Mesendoderm (in vitro differentiated cells): ENCODE measurements around the gene RASA2.

Experiments
- DNase-seq: peaks from one replicate; pipeline ENCODE4 v3.0.0; 2013
- H2AK5ac ChIP-seq: 2 replicates; pipeline ENCODE4 v1.6.1; 2013; ENCODE audit warnings: low read length, inconsistent platforms
- H2BK120ac ChIP-seq: 2 replicates; pipeline ENCODE4 v1.6.1; 2013; ENCODE audit warnings: low read depth, mild to moderate bottlenecking, low read length, moderate library complexity, mixed read lengths
- H2BK15ac ChIP-seq: replicated peaks from 2 replicates; pipeline ENCODE4 v1.6.1; 2013; ENCODE audit warnings: low read depth, mild to moderate bottlenecking, moderate library complexity
- H2BK5ac ChIP-seq: 2 replicates; pipeline ENCODE4 v1.6.1; 2013; ENCODE audit warnings: low read length, inconsistent platforms
- H3K18ac ChIP-seq: 2 replicates; pipeline ENCODE4 v1.6.1; 2013; ENCODE audit warnings: mild to moderate bottlenecking, low read length, mixed read lengths
- H3K23ac ChIP-seq: one replicate; pipeline ENCODE4 v1.6.1; 2013; ENCODE audit warnings: low read length
- H3K27ac ChIP-seq: 2 replicates; pipeline ENCODE4 v1.5.1; 2013; ENCODE audit warnings: low read depth, mild to moderate bottlenecking, inconsistent platforms, low read length, moderate library complexity
- H3K27me3 ChIP-seq: 2 replicates; pipeline ENCODE4 v1.6.1; 2013; ENCODE audit warnings: low read length, control low read depth, mild to moderate bottlenecking, inconsistent platforms; ENCODE audit not compliant: insufficient read depth, poor library complexity
- H3K36me3 ChIP-seq: 2 replicates; pipeline ENCODE4 v1.6.1; 2013; ENCODE audit warnings: low read length, inconsistent platforms; ENCODE audit not compliant: control insufficient read depth, insufficient read depth
- H3K4ac ChIP-seq: one replicate; pipeline ENCODE4 v1.6.1; 2013; ENCODE audit warnings: low read depth, mild to moderate bottlenecking, low read length, moderate library complexity
- H3K4me1 ChIP-seq: 2 replicates; pipeline ENCODE4 v1.6.1; 2013; ENCODE audit warnings: low read depth, low read length, inconsistent platforms; ENCODE audit not compliant: control insufficient read depth
- H3K4me2 ChIP-seq: 2 replicates; pipeline ENCODE4 v1.6.1; 2013; ENCODE audit warnings: low read length
- H3K4me3 ChIP-seq: 2 replicates; pipeline ENCODE4 v1.5.1; 2013; ENCODE audit warnings: mild to moderate bottlenecking, low read length
- H3K56ac ChIP-seq: one replicate; pipeline ENCODE4 v1.6.1; 2013; ENCODE audit warnings: low read length
- H3K79me1 ChIP-seq: 2 replicates; pipeline ENCODE4 v1.6.1; 2013; ENCODE audit warnings: low read length, inconsistent platforms
- H3K79me2 ChIP-seq: 2 replicates; pipeline ENCODE4 v1.6.1; 2013; ENCODE audit warnings: mild to moderate bottlenecking, low read length; ENCODE audit not compliant: control insufficient read depth, insufficient read depth
- H3K9ac ChIP-seq: 2 replicates; pipeline ENCODE4 v1.6.1; 2013; ENCODE audit warnings: low read length, inconsistent platforms
- H4K5ac ChIP-seq: one replicate; pipeline ENCODE4 v1.6.1; 2013; ENCODE audit warnings: low read length
- H4K8ac ChIP-seq: one replicate; pipeline ENCODE4 v1.6.1; 2013; ENCODE audit warnings: low read depth, mild to moderate bottlenecking, control low read depth, low read length, moderate library complexity
- WGBS: extraction: QIAGEN DNeasy Blood & Tissue Kit; methylation state at CpG from one replicate; pipeline ENCODE4 v1.1.7; 2013; ENCODE audit warnings: low lambda C conversion rate, missing lambda C conversion rate; ENCODE audit not compliant: insufficient coverage; ENCODE audit errors: extremely low coverage; 5-methylcytosine and 5-hydroxymethylcytosine counted together

RASA2 gene

DNA sequence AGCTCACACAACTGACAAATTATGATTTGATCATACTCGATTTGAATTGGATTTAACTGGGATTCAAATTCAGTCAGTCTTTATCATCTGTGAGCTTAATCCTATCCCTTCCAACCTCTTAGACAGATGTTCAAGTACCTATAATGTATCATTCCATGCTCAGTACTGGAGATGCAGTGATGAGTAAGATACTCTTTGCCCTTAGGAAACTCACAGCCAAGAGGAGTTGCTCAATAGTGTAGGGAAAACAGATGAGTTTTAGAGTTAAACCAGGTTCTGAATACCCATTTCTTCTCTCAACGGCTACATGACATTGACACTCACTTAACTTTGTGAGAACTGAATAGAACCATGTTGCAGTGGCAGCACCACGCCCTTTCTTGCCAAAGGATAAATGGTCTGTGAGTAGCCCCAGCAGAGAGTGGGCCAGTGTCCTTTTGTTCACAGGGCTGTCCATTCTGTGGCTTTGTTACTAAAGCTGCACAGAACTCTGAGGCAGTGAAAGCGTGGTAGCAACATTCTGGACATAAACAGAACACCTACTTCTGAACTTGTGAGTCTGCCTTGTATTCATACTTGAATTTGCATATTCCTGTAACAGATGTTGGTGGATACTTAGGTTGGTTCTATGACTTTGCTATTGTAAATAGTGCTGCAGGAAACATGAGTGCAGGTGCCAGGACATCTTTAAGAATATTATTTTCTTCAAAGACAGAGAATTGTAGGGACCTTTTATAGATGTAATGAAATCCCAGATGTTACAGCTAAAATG, 91.6 kb downstream of the RASA2 start:
- Histone ChIP-seq H3K27me3 (no peaks in the 10 kb centered on the region), H3K79me1 (no peaks in the 10 kb centered on the region), H2AK5ac (no peak overlapping the region), H3K27ac (no peak overlapping the region), H2BK120ac (no peak overlapping the region), H4K5ac (no peak overlapping the region), H3K4me2 (no peak overlapping the region), H3K4ac (no peak overlapping the region), H3K56ac (no peak overlapping the region), H4K8ac (no peak overlapping the region), H3K23ac (no peak overlapping the region), H3K9ac (no peak overlapping the region), H2BK5ac (no peak overlapping the region), H3K18ac (no peak overlapping the region), H3K79me2 (no peaks in the 10 kb centered on the region), H3K36me3 (no peaks in the 10 kb centered on the region), H2BK15ac (no peak overlapping the region), H3K4me1 (no peaks in the 10 kb centered on the region), H3K4me3 (no peak overlapping the region)
- no peak for DNase-seq
- no CpG with 5 or more reads among the region's 4 CpGs for WGBS

DNA sequence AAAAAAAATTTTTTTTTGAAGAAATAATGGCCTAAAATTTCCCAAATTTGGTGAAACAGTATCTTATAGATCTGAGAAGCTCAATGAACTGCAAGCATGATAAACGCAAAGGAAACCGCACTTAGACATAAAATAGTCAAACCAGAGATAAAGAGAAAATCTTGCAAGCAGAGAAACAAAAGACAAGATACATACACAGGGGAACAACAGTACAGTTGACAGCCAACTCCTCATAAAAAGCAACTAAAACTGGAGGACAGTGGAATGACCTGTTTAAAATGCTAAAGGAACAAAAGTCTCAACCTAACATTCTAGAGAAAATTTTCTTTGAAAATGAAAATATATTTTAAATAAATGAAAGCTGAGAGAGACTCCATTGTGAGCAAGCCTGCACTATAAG, 107.5 kb downstream of the RASA2 start:
- Histone ChIP-seq H3K79me1 (no peaks in the 10 kb centered on the region), H2AK5ac (no peak overlapping the region), H2BK120ac (no peak overlapping the region), H3K4me2 (no peak overlapping the region), H3K27me3 (no peaks in the 10 kb centered on the region), H3K4ac (no peak overlapping the region), H3K23ac (no peak overlapping the region), H2BK15ac (no peak overlapping the region), H2BK5ac (no peak overlapping the region), H3K18ac (no peak overlapping the region), H3K79me2 (no peaks in the 10 kb centered on the region), H4K8ac (no peak overlapping the region), H3K4me1 (no peaks in the 10 kb centered on the region), H4K5ac (no peak overlapping the region), H3K36me3 (no peaks in the 10 kb centered on the region), H3K56ac (no peak overlapping the region), H3K9ac (no peak overlapping the region), H3K27ac (no peak overlapping the region), H3K4me3 (no peak overlapping the region)
- WGBS: no CpG with 5 or more reads among the region's 2 CpGs
- no peak for DNase-seq

DNA sequence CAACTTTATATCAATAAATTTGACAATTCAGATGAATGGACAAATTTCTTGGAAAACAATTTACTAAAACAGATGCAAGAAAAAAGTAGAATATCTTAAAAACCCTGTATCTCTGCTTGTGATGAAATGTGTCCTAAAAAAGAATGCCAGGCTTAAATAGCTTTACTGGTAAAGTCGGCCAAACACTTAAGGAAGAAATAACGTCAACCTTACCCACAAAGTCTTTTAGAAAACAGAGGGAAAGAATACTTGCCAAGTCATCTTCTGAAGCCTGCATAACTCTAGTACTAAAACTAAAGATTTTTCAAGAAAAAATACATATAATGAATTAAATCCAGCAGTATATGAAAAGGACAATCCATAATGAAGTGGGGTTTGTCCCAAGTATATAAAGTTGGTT, 111.1 kb downstream of the RASA2 start:
- Histone ChIP-seq H2AK5ac (no peak overlapping the region), H3K36me3 (no peaks in the 10 kb centered on the region), H4K5ac (no peak overlapping the region), H3K9ac (no peak overlapping the region), H2BK5ac (no peak overlapping the region), H3K4me1 (no peaks in the 10 kb centered on the region), H3K4ac (no peak overlapping the region), H3K23ac (no peak overlapping the region), H2BK15ac (no peak overlapping the region), H3K27ac (no peak overlapping the region), H3K27me3 (no peaks in the 10 kb centered on the region), H3K56ac (no peak overlapping the region), H3K4me3 (no peak overlapping the region), H3K79me1 (no peaks in the 10 kb centered on the region), H3K18ac (no peak overlapping the region), H4K8ac (no peak overlapping the region), H3K4me2 (no peak overlapping the region), H3K79me2 (no peaks in the 10 kb centered on the region), H2BK120ac (no peak overlapping the region)
- no peak for DNase-seq
- no CpG with 5 or more reads among the region's 2 CpGs for WGBS

DNA sequence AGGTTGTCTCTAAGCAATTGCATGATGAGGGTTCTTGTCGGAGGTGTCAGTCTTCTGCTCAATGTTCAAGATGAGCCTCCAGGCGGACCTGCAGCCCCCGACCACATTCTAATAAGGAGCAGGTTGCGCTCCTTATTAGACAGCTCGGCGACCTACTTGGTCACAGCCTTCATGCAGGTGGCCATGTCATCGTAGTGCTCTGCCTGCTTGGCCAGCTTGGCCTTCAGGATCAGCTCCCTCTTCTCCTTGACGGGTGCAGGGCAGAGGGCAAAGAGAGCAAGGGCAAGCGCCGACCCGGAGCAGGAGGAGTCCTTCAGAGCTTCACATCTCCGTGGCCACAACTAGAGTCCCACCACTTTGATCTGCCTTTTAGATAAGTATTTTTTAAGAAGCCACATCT, 113.5 kb downstream of the RASA2 start:
- no peak for DNase-seq
- Histone ChIP-seq H3K56ac (no peak overlapping the region), H2BK15ac (no peak overlapping the region), H3K36me3 (no peaks in the 10 kb centered on the region), H2BK5ac (no peak overlapping the region), H3K27me3 (no peaks in the 10 kb centered on the region), H3K27ac (no peak overlapping the region), H3K79me1 (no peaks in the 10 kb centered on the region), H3K79me2 (no peaks in the 10 kb centered on the region), H3K9ac (no peak overlapping the region), H3K4ac (no peak overlapping the region), H3K23ac (no peak overlapping the region), H3K4me1 (no peaks in the 10 kb centered on the region), H4K8ac (no peak overlapping the region), H3K4me2 (no peak overlapping the region), H3K4me3 (no peak overlapping the region), H2BK120ac (no peak overlapping the region), H3K18ac (no peak overlapping the region), H2AK5ac (no peak overlapping the region), H4K5ac (no peak overlapping the region)
- no CpG with 5 or more reads among the region's 12 CpGs for WGBS

DNA sequence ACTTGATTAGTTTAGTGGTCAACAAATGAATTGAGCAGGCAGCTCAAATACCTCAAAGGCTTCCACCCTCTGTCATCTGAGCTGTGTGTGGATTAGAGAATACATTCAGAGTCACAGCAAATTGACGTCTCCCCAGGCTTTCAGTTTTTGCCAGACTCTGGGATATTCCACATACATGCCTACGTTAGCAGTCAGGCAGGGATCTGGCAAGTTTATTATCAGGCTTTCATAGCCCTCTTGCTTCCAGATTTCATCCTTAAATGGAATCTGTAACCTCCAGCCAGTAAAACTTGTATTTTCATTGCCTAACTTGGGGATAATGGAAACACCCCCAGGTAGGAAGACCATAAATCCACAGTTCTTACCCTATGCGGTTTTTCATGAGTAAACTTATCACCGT, 115.9 kb downstream of the RASA2 start:
- DNase-seq: peak; percentile 46
- H4K8ac ChIP-seq: no peak overlapping the region
- H3K56ac ChIP-seq: no peak overlapping the region
- no peak overlapping the region for H2BK5ac ChIP-seq
- no peaks in the 10 kb centered on the region for H3K36me3 ChIP-seq
- no peak overlapping the region for H3K4me3 ChIP-seq
- WGBS: no CpG with 5 or more reads among the region's 4 CpGs
- no peak overlapping the region for H2BK120ac ChIP-seq
- H2AK5ac ChIP-seq: no peak overlapping the region
- H3K4me1 ChIP-seq: no peaks in the 10 kb centered on the region
- no peak overlapping the region for H3K23ac ChIP-seq
- H3K79me2 ChIP-seq: no peaks in the 10 kb centered on the region
- no peaks in the 10 kb centered on the region for H3K27me3 ChIP-seq
- H3K4me2 ChIP-seq: no peak overlapping the region
- H3K4ac ChIP-seq: no peak overlapping the region
- no peak overlapping the region for H3K27ac ChIP-seq
- H2BK15ac ChIP-seq: no peak overlapping the region
- H3K9ac ChIP-seq: no peak overlapping the region
- H3K79me1 ChIP-seq: no peaks in the 10 kb centered on the region
- no peak overlapping the region for H3K18ac ChIP-seq
- H4K5ac ChIP-seq: no peak overlapping the region

DNA sequence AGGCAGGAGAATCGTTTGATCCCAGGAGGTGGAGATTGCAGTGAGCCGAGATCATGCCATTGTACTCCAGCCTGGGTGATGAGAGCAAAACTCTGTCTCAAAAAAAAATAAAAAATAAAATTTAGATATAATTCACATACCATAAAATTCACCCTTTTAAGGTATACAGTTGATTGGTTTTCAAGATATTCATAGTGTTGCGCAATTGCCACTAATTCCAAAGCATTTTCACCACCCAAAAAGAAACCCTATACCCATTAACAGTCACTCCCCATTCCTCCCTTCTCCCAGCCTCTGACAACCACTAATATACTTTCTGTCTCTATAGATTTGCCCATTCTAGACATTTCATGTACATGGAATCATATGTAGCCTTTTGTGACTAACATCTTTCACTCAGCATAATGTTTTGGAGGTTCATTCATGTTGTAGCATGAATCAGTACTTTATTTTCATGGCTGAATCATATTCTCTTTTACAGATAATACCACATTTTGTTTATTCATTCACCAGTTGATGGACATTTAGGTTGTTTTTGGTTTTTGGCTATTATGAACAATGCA, 116.7 kb downstream of the RASA2 start:
- Histone ChIP-seq H3K4me2 (no peak overlapping the region), H2BK120ac (no peak overlapping the region), H3K4me1 (no peaks in the 10 kb centered on the region), H2BK5ac (no peak overlapping the region), H3K36me3 (no peaks in the 10 kb centered on the region), H2BK15ac (no peak overlapping the region), H3K9ac (no peak overlapping the region), H3K18ac (no peak overlapping the region), H4K5ac (no peak overlapping the region), H3K79me2 (no peaks in the 10 kb centered on the region), H3K23ac (no peak overlapping the region), H2AK5ac (no peak overlapping the region), H3K27ac (no peak overlapping the region), H3K4ac (no peak overlapping the region), H3K56ac (no peak overlapping the region), H3K79me1 (no peaks in the 10 kb centered on the region), H4K8ac (no peak overlapping the region), H3K27me3 (no peaks in the 10 kb centered on the region), H3K4me3 (no peak overlapping the region)
- DNase-seq: no peak
- no CpG with 5 or more reads among the region's 3 CpGs for WGBS
